Brain microvascular endothelial cell (primary cell): ENCODE measurements around the gene TNFSF9.

Source experiments
- DNase-seq: peaks from one replicate; pipeline ENCODE4 v3.0.0-alpha.2; 2020
- H3K27ac ChIP-seq: fragments of 250-450 bp; sonication (Bioruptor Pico); 2 replicates; pipeline ENCODE4 v1.5.1; 2020; ENCODE audit warnings: mild to moderate bottlenecking, moderate library complexity
- H3K27me3 ChIP-seq: fragments of 250-450 bp; sonication (Bioruptor Pico); replicated peaks from 2 replicates; pipeline ENCODE4 v1.5.1; 2020; ENCODE audit warnings: mild to moderate bottlenecking
- H3K36me3 ChIP-seq: fragments of 250-450 bp; sonication (Bioruptor Pico); replicated peaks from 2 replicates; pipeline ENCODE4 v1.5.1; 2020; ENCODE audit warnings: mild to moderate bottlenecking
- H3K4me3 ChIP-seq: 2 replicates; pipeline ENCODE4 v1.5.1; 2011; ENCODE audit warnings: low read depth, mild to moderate bottlenecking, control low read depth, low read length, moderate library complexity
- in situ Hi-C: cut with HindIII; loops from 2 replicates; pipeline ENCODE4 v1.10.0; 2017; ENCODE audit warnings: low sequenced_read_pairs, low pct_ligation_motif_present
- TF ChIP-seq, protein P1 (sequence below): IDR thresholded peaks from 2 replicates; pipeline ENCODE4 v1.5.1; 2011; ENCODE audit warnings: low read depth, mild to moderate bottlenecking, moderate library complexity, low read length, control low read depth, inconsistent platforms; ENCODE audit errors: missing control alignments

Gene TNFSF9

DNA sequence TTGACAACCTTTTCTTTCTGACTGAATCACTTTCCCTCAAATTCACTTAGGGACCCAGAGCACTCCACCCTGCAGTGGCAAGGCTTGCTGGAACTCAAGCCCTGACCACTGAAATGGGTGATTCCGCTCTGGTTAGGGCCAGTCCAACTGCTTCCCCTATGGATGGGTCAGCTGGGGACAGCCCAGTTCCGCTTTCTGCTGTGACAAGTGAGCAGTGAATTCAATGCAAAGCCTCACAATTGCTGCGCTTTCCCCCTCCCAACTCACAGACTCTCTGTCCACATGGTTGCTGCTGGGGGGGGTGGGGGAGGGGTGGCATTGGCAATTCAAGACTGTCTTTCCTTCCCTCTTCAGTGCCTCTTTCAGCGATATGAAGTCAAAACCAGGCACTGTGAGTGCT is 41.4 kb downstream of the TNFSF9 start:
- H3K27ac ChIP-seq, result no peak overlapping the region
- no peaks in the 10 kb centered on the region for H3K36me3 ChIP-seq
- no peak for DNase-seq
- TF ChIP-seq, protein P1, sequence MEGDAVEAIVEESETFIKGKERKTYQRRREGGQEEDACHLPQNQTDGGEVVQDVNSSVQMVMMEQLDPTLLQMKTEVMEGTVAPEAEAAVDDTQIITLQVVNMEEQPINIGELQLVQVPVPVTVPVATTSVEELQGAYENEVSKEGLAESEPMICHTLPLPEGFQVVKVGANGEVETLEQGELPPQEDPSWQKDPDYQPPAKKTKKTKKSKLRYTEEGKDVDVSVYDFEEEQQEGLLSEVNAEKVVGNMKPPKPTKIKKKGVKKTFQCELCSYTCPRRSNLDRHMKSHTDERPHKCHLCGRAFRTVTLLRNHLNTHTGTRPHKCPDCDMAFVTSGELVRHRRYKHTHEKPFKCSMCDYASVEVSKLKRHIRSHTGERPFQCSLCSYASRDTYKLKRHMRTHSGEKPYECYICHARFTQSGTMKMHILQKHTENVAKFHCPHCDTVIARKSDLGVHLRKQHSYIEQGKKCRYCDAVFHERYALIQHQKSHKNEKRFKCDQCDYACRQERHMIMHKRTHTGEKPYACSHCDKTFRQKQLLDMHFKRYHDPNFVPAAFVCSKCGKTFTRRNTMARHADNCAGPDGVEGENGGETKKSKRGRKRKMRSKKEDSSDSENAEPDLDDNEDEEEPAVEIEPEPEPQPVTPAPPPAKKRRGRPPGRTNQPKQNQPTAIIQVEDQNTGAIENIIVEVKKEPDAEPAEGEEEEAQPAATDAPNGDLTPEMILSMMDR, result no peak
- no peaks in the 10 kb centered on the region for H3K27me3 ChIP-seq
- in situ Hi-C loops, result no loop called here
- H3K4me3 ChIP-seq, result no peak overlapping the region

DNA sequence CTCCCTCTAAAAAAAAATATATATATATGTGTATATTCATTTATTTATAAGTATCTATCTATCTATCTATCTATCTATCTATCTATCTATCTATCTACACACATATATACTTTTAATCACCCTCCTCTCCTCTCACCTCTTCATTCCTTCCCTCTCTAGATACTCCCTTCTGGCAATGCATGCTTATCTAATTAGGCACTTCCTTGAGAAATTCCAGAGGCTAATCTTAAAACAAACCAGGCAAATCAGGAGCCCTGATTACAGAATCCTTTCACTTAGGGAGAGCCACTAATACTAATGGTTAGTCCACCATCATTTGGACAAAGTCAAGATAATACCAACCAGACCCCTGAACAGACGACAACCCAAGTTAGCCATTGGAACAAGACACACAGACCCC is 42.5 kb downstream of the TNFSF9 start:
- in situ Hi-C loops, result no loop called here

DNA sequence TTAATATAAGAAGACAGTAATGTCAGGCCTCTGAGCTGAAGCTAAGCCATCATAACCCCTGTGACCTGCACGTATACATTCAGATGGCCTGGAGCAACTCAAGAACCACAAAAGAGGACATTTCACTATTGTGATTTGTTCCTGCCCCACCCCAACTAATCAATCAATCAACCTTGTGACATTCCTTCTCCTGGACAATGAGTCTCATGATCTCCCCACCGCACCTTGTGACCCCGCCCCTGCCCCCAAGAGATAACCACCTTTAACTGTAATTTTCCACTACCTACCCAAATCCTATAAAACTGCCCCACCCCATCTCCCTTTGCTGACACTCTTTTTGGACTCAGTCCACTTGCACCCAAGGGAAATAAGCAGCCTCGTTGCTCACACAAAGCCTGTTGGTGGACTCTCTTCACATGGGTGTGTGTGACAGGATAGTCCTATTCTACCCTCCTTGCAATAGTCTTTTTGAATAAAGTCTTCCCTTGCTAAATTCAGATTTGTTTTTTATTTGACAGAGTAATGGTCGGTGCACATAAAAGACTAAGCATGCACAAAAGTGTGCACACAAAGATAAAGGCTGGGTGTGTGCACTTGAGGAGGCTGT is 46.1 kb downstream of the TNFSF9 start:
- H3K27ac ChIP-seq, result no peak overlapping the region
- in situ Hi-C loops, result no loop called here
- H3K4me3 ChIP-seq, result no peak overlapping the region
- TF ChIP-seq, protein P1, result no peak
- DNase-seq, result no peak
- H3K36me3 ChIP-seq, result no peaks in the 10 kb centered on the region
- H3K27me3 ChIP-seq, result no peaks in the 10 kb centered on the region

More for the DNA sequence above, 42.5 kb downstream of the TNFSF9 start:
- Histone ChIP-seq H3K36me3 (no peaks in the 10 kb centered on the region), H3K27ac (no peak overlapping the region), H3K4me3 (no peak overlapping the region), H3K27me3 (no peaks in the 10 kb centered on the region)
- TF ChIP-seq, protein P1, result no peak
- no peak for DNase-seq

DNA sequence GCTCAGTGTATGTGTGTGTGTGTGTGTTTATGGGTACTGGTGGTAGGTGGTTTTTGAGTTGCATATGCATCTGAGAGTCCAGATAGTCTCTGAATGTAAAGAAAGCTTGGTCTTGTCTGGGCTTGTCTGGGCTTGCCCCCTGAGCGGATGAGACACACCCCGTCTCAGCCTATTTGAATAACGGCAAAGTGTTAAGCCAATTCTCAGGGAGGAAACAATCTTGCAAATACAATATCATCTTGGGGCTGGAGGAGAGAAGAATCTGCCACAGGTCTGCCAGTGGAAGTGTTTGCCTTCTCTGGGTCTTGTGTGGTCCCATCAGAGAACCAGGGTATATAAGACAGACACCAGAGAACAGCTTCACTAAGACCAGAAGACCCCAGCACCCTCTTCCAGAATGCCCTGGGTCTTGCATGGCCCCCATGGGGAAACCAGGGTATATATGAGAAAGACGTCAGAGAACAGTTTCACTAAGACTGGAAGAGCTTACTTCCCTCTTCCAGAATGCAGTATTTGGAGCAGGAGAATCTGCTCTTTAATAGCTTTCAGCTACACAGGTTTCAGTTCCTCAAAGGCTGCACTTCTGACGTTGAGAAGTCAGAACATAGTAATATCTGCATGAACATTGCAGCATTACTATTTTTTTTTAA is 46.8 kb downstream of the TNFSF9 start:
- in situ Hi-C loops, result no loop called here
- H3K27me3 ChIP-seq, result no peaks in the 10 kb centered on the region
- H3K4me3 ChIP-seq, result no peak overlapping the region
- TF ChIP-seq, protein P1, result no peak
- DNase-seq, result no peak
- no peaks in the 10 kb centered on the region for H3K36me3 ChIP-seq
- H3K27ac ChIP-seq, result no peak overlapping the region

DNA sequence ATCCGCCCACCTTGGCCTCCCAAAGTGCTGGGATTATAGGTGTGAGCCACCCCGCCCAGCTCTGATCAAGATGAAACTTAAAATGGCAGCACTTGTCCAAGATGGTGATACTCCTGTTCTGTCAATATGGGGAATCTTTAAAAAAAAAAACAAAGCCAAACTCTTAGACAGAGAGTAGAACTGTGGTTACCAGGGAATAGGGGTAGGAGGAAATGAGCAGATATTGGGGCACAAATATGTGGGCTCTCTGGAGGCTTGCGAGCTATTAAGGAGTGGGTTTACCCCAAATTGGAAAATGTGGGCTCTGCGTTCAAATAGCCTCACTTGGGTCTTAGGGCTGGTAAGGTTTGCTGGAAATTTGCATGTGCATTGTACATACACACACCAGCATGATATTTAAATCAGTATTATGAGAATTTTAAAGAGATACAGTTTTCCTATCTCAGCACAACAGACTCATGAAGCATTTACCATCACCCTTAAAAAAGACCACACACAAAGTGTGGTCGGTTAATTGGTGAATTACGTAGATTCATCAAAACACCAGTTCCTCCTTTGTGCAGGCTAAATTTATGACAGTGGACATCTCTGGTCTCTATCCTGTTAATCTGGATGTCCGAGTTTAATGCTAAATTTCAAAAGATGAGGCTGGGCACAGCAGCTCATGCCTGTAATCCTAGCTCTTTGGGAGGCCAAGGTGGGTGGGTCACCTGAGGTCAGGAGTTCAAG is 48.8 kb downstream of the TNFSF9 start:
- Histone ChIP-seq H3K4me3 (no peak overlapping the region), H3K27ac (no peak overlapping the region), H3K27me3 (no peaks in the 10 kb centered on the region), H3K36me3 (no peaks in the 10 kb centered on the region)
- no peak for DNase-seq
- TF ChIP-seq, protein P1, result no peak
- in situ Hi-C loops, result no loop called here
